ENCODE measurements around the gene ZNF85. TPM values are rescaled to one million over a fixed set of nuclear protein-coding genes. Genes with fewer than 3 reads are reported as not detected.
A peak's percentile ranks its signal among the peaks of the same experiment; 100 is the strongest.

ZNF85 gene
- 1 to 10 TPM; 3.0 to 8.1 (median 5.3) TPM for total RNA-seq

- Histone ChIP-seq H3K27ac (peak within 1 kb of the TSS; percentile 83 to 88 (median 86)), H3K4me3 (peak within 1 kb of the TSS; percentile 54 to 79 (median 64)), H3K9me3 (no peaks in the 10 kb centered on the region), H3K36me3 (no peaks in the 10 kb centered on the region), H3K4me1 (peaks cover 0 to 10% (median 3%) of the 10 kb centered on the region in 4 donors), H3K27me3 (no peaks in the 10 kb centered on the region)
- peak; percentile 86 to 94 for DNase-seq
- no peak for TF ChIP-seq CTCF (IDR thresholded peaks at IDR 0.05)
- peak in 1 of 2 donors; percentile 58 for TF ChIP-seq POLR2AphosphoS5 (IDR thresholded peaks at IDR 0.05)
- no peak for TF ChIP-seq EP300 (IDR thresholded peaks at IDR 0.05)
- peak in 2 of 4 donors; percentile 48 to 65 for TF ChIP-seq POLR2A (IDR thresholded peaks at IDR 0.05)
- peak; percentile 97 to 98 for ATAC-seq (ENCODE audit: low FRiP score in 2 of 2)
- WGBS, 2 donors, result 0% methylated on average over 15 to 35 of the region's 38 CpGs
These were observed at the start of gene ZNF85 for GRCh38 chr19:20923077-20923871. Gene ZNF85, plus strand, starts transcription at chr19:20923251. Its CDS starts 150 bp downstream, at chr19:20923401.

- TF ChIP-seq CTCF (IDR thresholded peaks at IDR 0.05) (no peak), POLR2A (IDR thresholded peaks at IDR 0.05) (no peak), POLR2AphosphoS5 (IDR thresholded peaks at IDR 0.05) (no peak), EP300 (IDR thresholded peaks at IDR 0.05) (no peak)
- H3K9me3 ChIP-seq, result peaks cover 0 to 28% (median 2%) of the 10 kb centered on the region in 4 donors
- H3K27me3 ChIP-seq, result no peaks in the 10 kb centered on the region
- H3K4me3 ChIP-seq, result no peak overlapping the region
- ATAC-seq (ENCODE audit: low FRiP score in 2 of 2) (no peak), DNase-seq (no peak)
- no peaks in the 10 kb centered on the region for H3K36me3 ChIP-seq
- no peak overlapping the region for H3K27ac ChIP-seq
- no peaks in the 10 kb centered on the region for H3K4me1 ChIP-seq
- 79 to 88% methylated on average over 1 of the region's 1 CpG for WGBS, 2 donors
These were observed 43.5 kb upstream of the ZNF85 start for GRCh38 chr19:20879501-20879900.

- ATAC-seq (ENCODE audit: low FRiP score in 2 of 2), result no peak
- Histone ChIP-seq H3K4me3 (no peak overlapping the region), H3K27ac (no peak overlapping the region), H3K9me3 (peaks cover 0 to 8% (median 0%) of the 10 kb centered on the region in 4 donors), H3K4me1 (no peaks in the 10 kb centered on the region), H3K36me3 (no peaks in the 10 kb centered on the region), H3K27me3 (no peaks in the 10 kb centered on the region)
- DNase-seq, result no peak
- WGBS, 2 donors, result 66 to 70% methylated on average over 3 of the region's 3 CpGs
- no peak for TF ChIP-seq CTCF (IDR thresholded peaks at IDR 0.05)
- TF ChIP-seq POLR2A (IDR thresholded peaks at IDR 0.05), result no peak
- TF ChIP-seq EP300 (IDR thresholded peaks at IDR 0.05), result no peak
- TF ChIP-seq POLR2AphosphoS5 (IDR thresholded peaks at IDR 0.05), result no peak
These were observed 10.1 kb upstream of the ZNF85 start for GRCh38 chr19:20912973-20913372.

GRCh38 chr19:20925481-20925880 lies 2.4 kb downstream of the ZNF85 start:
- no peak for DNase-seq
- Histone ChIP-seq H3K27ac (no peak overlapping the region), H3K4me3 (no peak overlapping the region), H3K27me3 (no peaks in the 10 kb centered on the region), H3K36me3 (no peaks in the 10 kb centered on the region), H3K4me1 (peaks cover 0 to 10% (median 3%) of the 10 kb centered on the region in 4 donors), H3K9me3 (no peaks in the 10 kb centered on the region)
- 90 to 91% methylated on average over 2 of the region's 2 CpGs for WGBS, 2 donors
- no peak for TF ChIP-seq POLR2A (IDR thresholded peaks at IDR 0.05)
- no peak for TF ChIP-seq POLR2AphosphoS5 (IDR thresholded peaks at IDR 0.05)
- TF ChIP-seq EP300 (IDR thresholded peaks at IDR 0.05), result no peak
- no peak for TF ChIP-seq CTCF (IDR thresholded peaks at IDR 0.05)
- ATAC-seq (ENCODE audit: low FRiP score in 2 of 2), result no peak

All from upper lobe of left lung (tissue), 6 donors.